DOHH2 (cell line): Measurements from ENCODE around the gene RABGEF1.

ENCODE experiments used
- EZH2phosphoT487 ChIP-seq: fragments of 200-600 bp; sonication (generic); IDR thresholded peaks from 2 replicates; pipeline ENCODE4 v1.6.1; 2017; ENCODE audit warnings: borderline replicate concordance, mild to moderate bottlenecking, antibody characterized with exemption, low read length, moderate library complexity, mixed read lengths
- TF ChIP-seq, protein P1 (sequence below): fragments of 200-600 bp; sonication (generic); IDR thresholded peaks from one replicate; pipeline ENCODE4 v1.5.1; 2014; ENCODE audit warnings: antibody characterized with exemption, mild to moderate bottlenecking, low read depth, low read length; ENCODE audit not compliant: poor library complexity, severe bottlenecking

DNA sequence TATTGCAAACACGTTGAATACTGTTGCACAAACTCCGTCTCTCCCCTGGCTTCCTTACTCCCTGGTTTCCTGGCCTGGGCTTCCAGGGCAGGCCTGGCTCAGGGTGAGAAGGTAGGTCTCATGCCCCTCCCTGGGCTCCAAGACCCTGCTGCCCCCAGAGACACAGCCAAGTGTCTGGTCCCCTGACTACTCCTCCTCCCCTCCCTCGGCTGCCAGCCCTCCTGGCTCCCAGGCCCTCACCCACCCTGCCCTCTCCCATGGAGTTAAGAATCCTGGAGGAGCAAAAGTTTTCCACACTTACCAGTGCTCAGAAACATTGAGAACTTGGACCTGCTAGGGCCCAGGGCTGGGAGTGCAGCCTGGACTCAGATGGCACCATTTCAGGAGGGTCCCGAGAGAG lies 47.2 kb upstream of the RABGEF1 start:
- no peak for TF ChIP-seq EZH2phosphoT487
- TF ChIP-seq, protein P1, sequence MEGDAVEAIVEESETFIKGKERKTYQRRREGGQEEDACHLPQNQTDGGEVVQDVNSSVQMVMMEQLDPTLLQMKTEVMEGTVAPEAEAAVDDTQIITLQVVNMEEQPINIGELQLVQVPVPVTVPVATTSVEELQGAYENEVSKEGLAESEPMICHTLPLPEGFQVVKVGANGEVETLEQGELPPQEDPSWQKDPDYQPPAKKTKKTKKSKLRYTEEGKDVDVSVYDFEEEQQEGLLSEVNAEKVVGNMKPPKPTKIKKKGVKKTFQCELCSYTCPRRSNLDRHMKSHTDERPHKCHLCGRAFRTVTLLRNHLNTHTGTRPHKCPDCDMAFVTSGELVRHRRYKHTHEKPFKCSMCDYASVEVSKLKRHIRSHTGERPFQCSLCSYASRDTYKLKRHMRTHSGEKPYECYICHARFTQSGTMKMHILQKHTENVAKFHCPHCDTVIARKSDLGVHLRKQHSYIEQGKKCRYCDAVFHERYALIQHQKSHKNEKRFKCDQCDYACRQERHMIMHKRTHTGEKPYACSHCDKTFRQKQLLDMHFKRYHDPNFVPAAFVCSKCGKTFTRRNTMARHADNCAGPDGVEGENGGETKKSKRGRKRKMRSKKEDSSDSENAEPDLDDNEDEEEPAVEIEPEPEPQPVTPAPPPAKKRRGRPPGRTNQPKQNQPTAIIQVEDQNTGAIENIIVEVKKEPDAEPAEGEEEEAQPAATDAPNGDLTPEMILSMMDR: no peak
